H9 (cell line): ENCODE results near the gene MSMO1. TPM values are rescaled to one million over a fixed set of nuclear protein-coding genes. Genes with fewer than 3 reads are reported as not detected.

Experiments
- DNase-seq: peaks from one replicate; pipeline ENCODE4 v3.0.0-alpha.2; 2017
- H2AFZ ChIP-seq: one replicate; pipeline ENCODE4 v1.6.1; 2013; ENCODE audit warnings: mild to moderate bottlenecking, low read length, control low read depth, moderate library complexity
- H2AK5ac ChIP-seq: 2 replicates; pipeline ENCODE4 v1.6.1; 2013; ENCODE audit warnings: low read length, control low read depth, mixed read lengths; ENCODE audit not compliant: insufficient read length
- H2BK120ac ChIP-seq: one replicate; pipeline ENCODE4 v1.6.1; 2013; ENCODE audit warnings: low read depth, mild to moderate bottlenecking, low read length, control low read depth, inconsistent platforms; ENCODE audit not compliant: poor library complexity, severe bottlenecking
- H2BK12ac ChIP-seq: 2 replicates; pipeline ENCODE4 v1.6.1; 2013; ENCODE audit warnings: low read length, control low read depth, mixed read lengths, low read depth; ENCODE audit not compliant: insufficient read length
- H2BK15ac ChIP-seq: 2 replicates; pipeline ENCODE4 v1.6.1; 2013; ENCODE audit warnings: low read depth, low read length, control low read depth
- H2BK20ac ChIP-seq: one replicate; pipeline ENCODE4 v1.6.1; 2013; ENCODE audit warnings: low read depth, mild to moderate bottlenecking, low read length, control low read depth, inconsistent platforms; ENCODE audit not compliant: poor library complexity, severe bottlenecking
- H2BK5ac ChIP-seq: 2 replicates; pipeline ENCODE4 v1.6.1; 2013; ENCODE audit warnings: low read length, control low read depth, mixed read lengths; ENCODE audit not compliant: insufficient read length
- H3K14ac ChIP-seq: 2 replicates; pipeline ENCODE4 v1.6.1; 2013; ENCODE audit warnings: low read length, control low read depth; ENCODE audit not compliant: insufficient read depth
- H3K18ac ChIP-seq: 2 replicates; pipeline ENCODE4 v1.6.1; 2013; ENCODE audit warnings: low read depth, mild to moderate bottlenecking, mixed read lengths, low read length, control low read depth; ENCODE audit not compliant: insufficient read length
- H3K23ac ChIP-seq: 2 replicates; pipeline ENCODE4 v1.6.1; 2013; ENCODE audit warnings: low read length, control low read depth, mixed read lengths, low read depth; ENCODE audit not compliant: insufficient read length
- H3K23me2 ChIP-seq: 2 replicates; pipeline ENCODE4 v1.6.1; 2013; ENCODE audit warnings: low read depth, mild to moderate bottlenecking, mixed read lengths, low read length, control low read depth; ENCODE audit not compliant: insufficient read length, poor library complexity, severe bottlenecking
- H3K27ac ChIP-seq: 2 replicates; pipeline ENCODE4 v1.5.1; 2013; ENCODE audit warnings: low read length, control low read depth, mixed read lengths, low read depth; ENCODE audit not compliant: insufficient read length
- H3K27me3 ChIP-seq: 2 replicates; pipeline ENCODE4 v1.6.1; 2013; ENCODE audit warnings: low read length, control low read depth, inconsistent platforms; ENCODE audit not compliant: insufficient read depth
- H3K4ac ChIP-seq: 2 replicates; pipeline ENCODE4 v1.6.1; 2013; ENCODE audit warnings: low read depth, mild to moderate bottlenecking, control low read depth, inconsistent platforms, low read length, moderate library complexity
- H3K4me1 ChIP-seq: 2 replicates; pipeline ENCODE4 v1.6.1; 2013; ENCODE audit warnings: low read length, control low read depth, inconsistent platforms; ENCODE audit not compliant: insufficient read depth
- H3K4me2 ChIP-seq: 2 replicates; pipeline ENCODE4 v1.6.1; 2013; ENCODE audit warnings: low read length, control low read depth, mixed read lengths; ENCODE audit not compliant: insufficient read length, insufficient read depth
- H3K56ac ChIP-seq: 2 replicates; pipeline ENCODE4 v1.6.1; 2013; ENCODE audit warnings: low read depth, mild to moderate bottlenecking, mixed read lengths, low read length, control low read depth; ENCODE audit not compliant: insufficient read length
- H3K79me1 ChIP-seq: 2 replicates; pipeline ENCODE4 v1.6.1; 2013; ENCODE audit warnings: low read depth, mild to moderate bottlenecking, moderate library complexity, low read length, control low read depth, inconsistent platforms; ENCODE audit not compliant: insufficient read depth, poor library complexity, severe bottlenecking
- H3K79me2 ChIP-seq: 2 replicates; pipeline ENCODE4 v1.6.1; 2013; ENCODE audit warnings: low read length, control low read depth, inconsistent platforms; ENCODE audit not compliant: insufficient read depth
- H3K9ac ChIP-seq: 2 replicates; pipeline ENCODE4 v1.6.1; 2013; ENCODE audit warnings: low read length, control low read depth, mixed read lengths; ENCODE audit not compliant: insufficient read length; ENCODE audit errors: extremely low read depth
- H3K9me3 ChIP-seq: one replicate; pipeline ENCODE4 v1.6.1; 2013; ENCODE audit warnings: low read depth, low read length, inconsistent platforms; ENCODE audit not compliant: control insufficient read depth
- H3T11ph ChIP-seq: one replicate; pipeline ENCODE4 v1.6.1; 2013; ENCODE audit warnings: mild to moderate bottlenecking, low read length, control low read depth, inconsistent platforms
- H4K20me1 ChIP-seq: one replicate; pipeline ENCODE4 v1.6.1; 2013; ENCODE audit not compliant: control insufficient read depth, insufficient read length, insufficient read depth
- H4K5ac ChIP-seq: 2 replicates; pipeline ENCODE4 v1.6.1; 2013; ENCODE audit warnings: low read depth, mild to moderate bottlenecking, mixed read lengths, low read length, control low read depth; ENCODE audit not compliant: insufficient read length
- H4K8ac ChIP-seq: replicated peaks from 2 replicates; pipeline ENCODE4 v1.6.1; 2013; ENCODE audit warnings: low read length, control low read depth, mixed read lengths, low read depth; ENCODE audit not compliant: insufficient read length
- H4K91ac ChIP-seq: 2 replicates; pipeline ENCODE4 v1.6.1; 2013; ENCODE audit warnings: low read depth, mild to moderate bottlenecking, moderate library complexity, mixed read lengths, low read length, control low read depth; ENCODE audit not compliant: insufficient read length
- H3K27ac Mint-ChIP-seq, 3 experiments: 2 replicates in 2 of 3; 3 replicates in 1 of 3; pipeline ENCODE4 v1.8.0; 2020 to 2021; ENCODE audit warnings: mixed read lengths in 3 of 3, mild to moderate bottlenecking in 1 of 3, moderate library complexity in 1 of 3
- H3K27me3 Mint-ChIP-seq: 2 replicates; pipeline ENCODE4 v1.8.0; 2021; ENCODE audit warnings: low read depth, mild to moderate bottlenecking, moderate library complexity, mixed read lengths
- H3K36me3 Mint-ChIP-seq, 3 experiments: 2 replicates in 2 of 3; 3 replicates in 1 of 3; pipeline ENCODE4 v1.8.0; 2020 to 2021; ENCODE audit warnings: low read depth in 3 of 3, mixed read lengths in 3 of 3; ENCODE audit not compliant: insufficient read depth in 1 of 3
- H3K4me1 Mint-ChIP-seq, 2 experiments: 2 replicates each; pipeline ENCODE4 v1.8.0; 2020; ENCODE audit warnings: mixed read lengths in 2 of 2
- H3K4me3 Mint-ChIP-seq, 2 experiments: 2 replicates in 1 of 2; 3 replicates in 1 of 2; pipeline ENCODE4 v1.8.0; 2020 to 2021; ENCODE audit warnings: mild to moderate bottlenecking in 2 of 2, mixed read lengths in 2 of 2, moderate library complexity in 1 of 2
- H3K9me3 Mint-ChIP-seq, 2 experiments: 2 replicates in 1 of 2; 3 replicates in 1 of 2; pipeline ENCODE4 v1.8.0; 2020; ENCODE audit warnings: mild to moderate bottlenecking in 2 of 2, mixed read lengths in 2 of 2, moderate library complexity in 1 of 2
- WGBS: extraction: QIAGEN DNeasy Blood & Tissue Kit; methylation state at CpG from one replicate; pipeline ENCODE4 v1.1.7; 2013; ENCODE audit warnings: missing lambda C conversion rate, low lambda C conversion rate, mixed read lengths; ENCODE audit not compliant: insufficient read length; ENCODE audit errors: extremely low coverage; 5-methylcytosine and 5-hydroxymethylcytosine counted together
- total RNA-seq: library from RNA; stranded (reverse); gene quantifications from 2 replicates; pipeline ENCODE4 v1.2.1, GENCODE V29; 2021
- TF ChIP-seq, protein P1 (sequence below): fragments of 200-600 bp; sonication (generic); conservative IDR thresholded peaks from 3 replicates; pipeline ENCODE4 v1.8.0; 2021; ENCODE audit warnings: antibody characterized with exemption, mild to moderate bottlenecking

Gene MSMO1
- total RNA-seq, 1 experiment from 2014 or later, result 79.3 TPM

DNA sequence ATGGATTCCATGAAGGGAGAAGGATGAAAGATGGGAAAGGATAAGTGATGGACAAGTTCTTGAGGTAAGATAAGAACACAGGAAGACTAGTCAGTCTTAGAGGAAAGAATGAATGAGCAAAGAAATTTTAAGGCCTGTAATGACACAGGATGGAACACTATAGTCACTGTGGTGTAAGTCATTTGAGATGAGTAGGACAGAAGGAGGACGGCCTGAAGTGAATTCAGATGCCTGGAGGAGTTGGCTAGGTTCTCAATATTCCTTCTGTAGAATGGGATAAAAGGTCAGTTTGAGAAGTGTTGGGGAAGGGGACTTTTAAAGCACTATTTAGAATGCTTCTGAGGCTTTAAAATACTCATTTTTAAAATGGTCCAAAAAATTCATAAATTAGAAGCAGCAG is 3.9 kb downstream of the MSMO1 start:
- Mint-ChIP-seq H3K9me3 (no peaks in the 10 kb centered on the region), H3K27me3 (no peaks in the 10 kb centered on the region), H3K36me3 (peaks cover 31 to 43% (median 37%) of the 10 kb centered on the region in 3 experiments), H3K27ac (peak overlapping the region in 2 of 3 experiments; percentile 34 to 49; a peak in 4 of 7 replicates), H3K4me1 (peaks cover 43 to 46% of the 10 kb centered on the region in 2 experiments), H3K4me3 (peak overlapping the region in 1 of 2 experiments; percentile 49; a peak in 2 of 5 replicates)
- H3K79me2 ChIP-seq, result peaks cover 72% of the 10 kb centered on the region
- TF ChIP-seq, protein P1, sequence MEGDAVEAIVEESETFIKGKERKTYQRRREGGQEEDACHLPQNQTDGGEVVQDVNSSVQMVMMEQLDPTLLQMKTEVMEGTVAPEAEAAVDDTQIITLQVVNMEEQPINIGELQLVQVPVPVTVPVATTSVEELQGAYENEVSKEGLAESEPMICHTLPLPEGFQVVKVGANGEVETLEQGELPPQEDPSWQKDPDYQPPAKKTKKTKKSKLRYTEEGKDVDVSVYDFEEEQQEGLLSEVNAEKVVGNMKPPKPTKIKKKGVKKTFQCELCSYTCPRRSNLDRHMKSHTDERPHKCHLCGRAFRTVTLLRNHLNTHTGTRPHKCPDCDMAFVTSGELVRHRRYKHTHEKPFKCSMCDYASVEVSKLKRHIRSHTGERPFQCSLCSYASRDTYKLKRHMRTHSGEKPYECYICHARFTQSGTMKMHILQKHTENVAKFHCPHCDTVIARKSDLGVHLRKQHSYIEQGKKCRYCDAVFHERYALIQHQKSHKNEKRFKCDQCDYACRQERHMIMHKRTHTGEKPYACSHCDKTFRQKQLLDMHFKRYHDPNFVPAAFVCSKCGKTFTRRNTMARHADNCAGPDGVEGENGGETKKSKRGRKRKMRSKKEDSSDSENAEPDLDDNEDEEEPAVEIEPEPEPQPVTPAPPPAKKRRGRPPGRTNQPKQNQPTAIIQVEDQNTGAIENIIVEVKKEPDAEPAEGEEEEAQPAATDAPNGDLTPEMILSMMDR, result no peak
- no peaks in the 10 kb centered on the region for H3K9me3 ChIP-seq
- H2BK5ac ChIP-seq, result no peak overlapping the region
- H2AK5ac ChIP-seq, result no peak overlapping the region
- H4K8ac ChIP-seq, result no peak overlapping the region
- no peak overlapping the region for H3K14ac ChIP-seq
- H3K27me3 ChIP-seq, result no peaks in the 10 kb centered on the region
- no peak overlapping the region for H3K9ac ChIP-seq
- H4K5ac ChIP-seq, result no peak overlapping the region
- H3K4me2 ChIP-seq, result peak overlapping the region; percentile 94
- no peak overlapping the region for H3T11ph ChIP-seq
- H2BK120ac ChIP-seq, result no peak overlapping the region
- no peak overlapping the region for H3K27ac ChIP-seq
- WGBS, result no CpG with 5 or more reads among the region's 1 CpG
- no peak overlapping the region for H3K56ac ChIP-seq
- peaks cover 11% of the 10 kb centered on the region for H3K23me2 ChIP-seq
- no peak overlapping the region for H3K4ac ChIP-seq
- no peak overlapping the region for H2AFZ ChIP-seq
- no peak overlapping the region for H3K23ac ChIP-seq
- H3K79me1 ChIP-seq, result no peaks in the 10 kb centered on the region
- H3K4me1 ChIP-seq, result no peaks in the 10 kb centered on the region; the same call in 1 of the 2 replicates
- no peak overlapping the region for H2BK12ac ChIP-seq
- H2BK20ac ChIP-seq, result no peak overlapping the region
- no peak overlapping the region for H2BK15ac ChIP-seq
- DNase-seq, result no peak
- no peak overlapping the region for H4K91ac ChIP-seq
- H3K18ac ChIP-seq, result no peak overlapping the region
- H4K20me1 ChIP-seq, result no peaks in the 10 kb centered on the region
